CMK (cell line): ENCODE measurements around the gene ERGIC2.
"Not testable (repeated sequence)": the region's sequence is repeated elsewhere in the genome, so short reads cannot be mapped to it uniquely, and the experiment has no call there.

Source experiments
- DNase-seq: peaks from one replicate; pipeline ENCODE4 v3.0.0-alpha.2; 2010; ENCODE audit warnings: low read depth

Gene ERGIC2, protein sequence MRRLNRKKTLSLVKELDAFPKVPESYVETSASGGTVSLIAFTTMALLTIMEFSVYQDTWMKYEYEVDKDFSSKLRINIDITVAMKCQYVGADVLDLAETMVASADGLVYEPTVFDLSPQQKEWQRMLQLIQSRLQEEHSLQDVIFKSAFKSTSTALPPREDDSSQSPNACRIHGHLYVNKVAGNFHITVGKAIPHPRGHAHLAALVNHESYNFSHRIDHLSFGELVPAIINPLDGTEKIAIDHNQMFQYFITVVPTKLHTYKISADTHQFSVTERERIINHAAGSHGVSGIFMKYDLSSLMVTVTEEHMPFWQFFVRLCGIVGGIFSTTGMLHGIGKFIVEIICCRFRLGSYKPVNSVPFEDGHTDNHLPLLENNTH

DNA sequence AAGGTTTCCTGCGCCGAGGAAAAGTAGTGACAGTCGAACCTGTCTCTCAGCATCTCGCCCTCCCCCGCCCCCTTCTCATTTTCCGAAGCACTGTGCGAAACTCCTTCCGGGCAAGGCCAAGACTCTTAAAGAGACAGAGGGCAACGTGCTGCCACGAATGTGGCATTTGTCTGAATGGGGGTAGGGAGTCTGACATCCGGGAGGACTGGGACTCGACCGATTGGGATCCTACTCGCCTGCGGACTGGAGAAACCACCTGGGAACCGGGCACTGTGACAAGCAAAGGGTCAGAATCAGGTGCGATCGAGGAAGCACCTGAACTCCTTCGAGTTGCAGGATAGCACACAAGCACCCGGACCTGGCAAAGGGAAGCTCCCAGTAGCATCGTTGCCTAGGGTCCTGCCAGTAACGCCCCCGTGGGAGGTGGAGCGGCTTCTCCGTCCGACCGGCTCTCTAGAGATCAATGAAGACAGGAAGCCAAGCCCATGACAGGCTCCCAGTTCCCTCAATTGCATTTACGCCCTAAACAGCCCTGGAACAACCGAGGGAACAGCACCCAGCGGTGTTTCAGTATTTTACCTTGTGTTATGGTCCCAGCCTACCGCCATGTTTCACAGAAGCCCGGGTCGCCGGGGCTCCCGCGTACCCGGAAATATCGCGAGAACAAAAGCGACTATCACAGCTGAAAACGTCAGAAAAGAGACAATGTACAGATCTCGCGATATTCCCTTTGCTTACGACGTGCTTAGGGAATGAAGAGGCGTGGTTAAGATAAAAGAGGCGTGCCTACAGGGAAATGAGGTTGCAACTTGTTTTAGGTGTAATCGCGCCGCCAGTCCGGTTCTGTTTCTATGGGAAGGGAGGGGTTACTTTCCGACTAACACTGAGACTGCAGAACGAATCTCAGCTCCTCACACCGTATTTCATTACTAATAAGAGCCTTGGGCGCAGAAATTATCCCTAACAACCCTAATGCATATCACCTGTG lies at the start of gene ERGIC2:
ERGIC2 (minus strand) TSS at position 637 of the 988 bp plus-strand sequence. CDS start 9,539 bp downstream, outside the sequence.
- DNase-seq, result peak; percentile 95

DNA sequence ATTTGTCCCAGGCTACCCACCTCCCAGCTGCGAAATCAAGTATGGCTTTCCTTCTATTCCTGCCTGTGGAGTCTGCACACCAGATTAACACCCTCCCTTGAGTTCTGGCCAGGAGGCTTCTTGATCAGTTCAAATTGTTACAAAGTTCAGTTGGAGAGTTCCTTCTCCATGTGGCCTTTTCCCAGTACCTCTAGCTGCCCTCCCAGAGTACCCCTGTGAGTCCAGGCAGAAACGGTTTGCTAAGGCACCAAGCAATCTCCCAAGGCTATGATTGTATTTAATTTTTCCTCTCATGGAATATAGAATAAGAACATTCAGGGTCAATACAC lies 49.7 kb upstream of the ERGIC2 start:
- no peak for DNase-seq

DNA sequence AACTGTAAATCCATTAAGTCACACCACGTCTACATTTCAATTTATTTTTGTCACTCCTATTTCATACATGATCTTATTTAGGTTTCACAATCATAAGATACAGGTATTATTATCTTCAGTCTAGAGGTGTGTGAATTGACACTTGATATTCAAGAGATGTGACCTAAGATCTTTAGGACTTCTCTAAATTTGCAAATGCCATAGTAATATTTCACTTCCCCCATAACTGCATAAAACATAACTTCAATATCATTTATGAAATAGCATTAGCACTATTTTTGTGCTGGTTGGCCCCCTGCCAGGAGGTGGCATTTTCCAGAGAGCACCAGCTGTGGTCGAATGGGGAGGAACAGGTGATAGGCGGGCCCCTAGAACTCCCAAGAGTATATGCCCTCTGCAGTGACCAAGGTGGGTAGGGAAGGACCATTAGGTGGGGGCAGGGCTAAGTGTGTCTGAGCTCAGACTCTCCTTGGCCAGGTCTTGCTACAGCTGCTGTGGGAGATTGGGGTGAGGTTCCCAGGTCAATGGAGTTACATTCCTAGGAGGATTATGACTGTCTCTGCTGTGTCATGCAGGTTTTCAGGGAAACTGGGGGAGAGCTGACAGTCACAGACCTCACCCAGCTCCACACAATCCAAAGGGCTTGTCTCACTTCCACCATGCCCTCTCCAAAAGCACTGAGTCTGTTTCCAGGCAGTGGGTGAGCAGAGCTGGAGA lies 49.2 kb upstream of the ERGIC2 start:
- no peak for DNase-seq

DNA sequence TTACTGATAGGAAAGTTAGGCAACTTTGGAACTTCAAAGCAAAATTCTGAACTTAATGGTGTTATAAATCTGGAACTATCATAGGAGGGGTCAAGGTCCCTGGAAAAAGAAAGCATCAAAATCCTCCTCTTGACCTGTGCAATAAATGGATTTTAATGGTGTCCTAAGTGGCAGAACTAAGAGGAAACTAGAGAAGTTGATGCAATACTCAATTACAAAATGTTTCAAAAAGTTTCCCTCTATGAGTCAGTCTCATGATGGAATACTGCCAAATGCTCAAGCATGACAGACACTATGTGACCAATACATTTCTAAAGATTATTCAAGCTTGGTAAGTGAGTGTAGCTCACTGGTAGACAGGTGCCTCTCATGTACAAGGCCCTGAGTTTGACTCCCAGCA lies 47.7 kb upstream of the ERGIC2 start:
- DNase-seq, result no peak

DNA sequence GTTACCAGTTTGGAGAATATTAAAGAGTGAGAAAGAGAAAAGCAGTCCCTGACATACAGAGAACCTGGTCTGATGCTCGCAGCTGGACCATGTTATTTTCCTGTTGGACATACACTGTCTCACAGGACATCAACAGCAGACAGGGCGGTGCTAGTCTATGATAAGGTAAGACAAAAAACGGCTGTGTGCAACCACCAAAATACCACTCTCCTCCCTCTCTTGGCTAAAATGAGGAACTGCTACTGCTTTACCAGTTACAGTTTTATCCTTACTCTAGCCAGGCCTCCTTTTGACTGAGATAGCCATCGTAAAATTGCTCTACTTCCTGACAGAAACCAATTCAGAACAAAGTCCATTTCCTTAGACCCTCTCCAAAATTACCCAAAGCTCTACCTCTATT lies 47.0 kb upstream of the ERGIC2 start:
- DNase-seq, result peak; percentile 42

DNA sequence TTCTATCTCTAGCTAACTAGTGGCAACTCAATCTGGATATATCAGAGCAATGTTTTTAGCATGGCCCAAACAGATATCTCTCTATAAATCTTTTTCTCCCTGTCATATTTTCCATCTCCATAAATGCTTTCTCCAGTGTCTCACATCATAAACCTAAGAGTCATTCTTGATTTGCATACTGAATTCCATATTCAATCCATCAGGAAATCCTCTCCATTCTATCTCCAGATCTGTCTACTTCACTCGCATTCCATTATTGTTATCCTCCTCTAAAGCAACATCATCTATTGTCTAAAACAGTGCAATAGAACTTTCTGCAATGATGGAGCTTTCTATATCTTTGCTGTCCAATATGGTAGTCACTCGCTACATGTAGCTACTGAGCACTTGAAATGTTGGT lies 45.5 kb upstream of the ERGIC2 start:
- no peak for DNase-seq

DNA sequence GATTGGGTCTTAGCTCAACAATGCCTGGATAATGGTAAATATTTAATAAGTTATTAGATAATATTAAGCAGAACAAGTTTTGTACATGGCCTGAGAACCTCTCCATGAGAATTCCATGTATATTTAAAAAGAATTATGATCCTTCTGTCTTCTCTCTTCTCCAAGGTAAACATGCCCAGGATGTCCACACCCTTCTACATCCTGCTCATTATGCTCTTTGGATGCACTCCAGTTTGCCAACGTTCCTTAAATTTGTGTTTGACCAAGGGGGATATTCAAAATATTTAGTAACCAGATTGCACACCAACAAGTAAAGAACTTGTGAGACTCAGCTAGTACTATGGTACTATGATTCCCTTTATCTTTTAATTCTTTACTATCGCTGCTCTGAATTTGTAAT lies 44.8 kb upstream of the ERGIC2 start:
- no peak for DNase-seq

DNA sequence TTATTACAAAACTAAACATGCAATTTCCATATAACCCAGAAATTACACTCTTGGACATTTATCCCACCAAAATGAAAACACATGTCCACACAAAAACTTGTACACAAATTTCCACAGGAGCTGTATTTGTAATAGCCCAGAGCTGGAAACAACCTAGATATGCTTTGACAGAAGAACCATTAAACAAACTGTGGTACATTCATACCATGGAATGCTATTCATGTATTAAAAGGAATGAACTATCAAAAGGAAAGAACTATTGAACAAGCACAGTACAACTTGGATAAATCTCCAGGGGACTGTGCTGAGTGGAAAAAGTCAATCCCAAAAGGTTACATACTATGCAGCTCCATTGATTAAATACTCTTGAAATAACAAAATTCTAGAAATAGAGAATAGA lies 35.8 kb upstream of the ERGIC2 start:
- DNase-seq, result no peak

DNA sequence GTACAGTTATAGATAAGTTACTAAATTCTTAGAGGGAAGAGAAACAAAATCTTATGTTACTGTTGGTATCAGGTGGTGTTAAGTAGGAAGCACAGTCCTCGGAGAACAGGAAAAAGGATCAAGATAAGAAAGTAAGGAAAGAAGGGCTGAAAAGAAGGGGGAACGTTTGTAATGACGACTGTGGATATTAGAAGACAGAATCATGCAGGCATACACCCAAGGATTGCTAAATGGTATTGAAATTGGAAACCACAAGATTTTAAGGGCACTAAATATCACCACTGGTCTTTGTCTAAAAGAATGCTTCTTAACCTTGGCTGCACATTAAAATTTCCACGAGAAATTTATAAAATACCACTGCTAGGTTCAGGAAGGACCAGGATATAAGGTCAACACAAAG lies 34.1 kb upstream of the ERGIC2 start:
- DNase-seq, result no peak

DNA sequence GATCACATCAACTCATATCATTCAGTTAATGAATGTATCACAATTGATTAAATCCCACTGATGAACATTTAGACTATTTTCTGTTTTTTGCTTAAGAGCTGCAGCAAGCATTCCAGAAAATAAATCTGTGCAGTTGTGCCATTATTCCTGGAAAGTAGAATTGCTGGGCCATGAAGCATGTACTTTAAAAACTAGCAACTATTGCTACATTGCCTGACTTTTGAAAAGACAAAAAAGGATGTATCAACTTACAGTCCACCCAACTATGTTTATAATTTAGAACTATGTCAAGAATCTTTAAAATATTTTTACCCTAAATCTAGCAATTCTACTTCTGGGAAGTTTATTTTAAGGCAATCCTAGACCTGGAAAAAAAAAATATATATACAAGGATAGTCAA lies 33.4 kb upstream of the ERGIC2 start:
- no peak for DNase-seq

DNA sequence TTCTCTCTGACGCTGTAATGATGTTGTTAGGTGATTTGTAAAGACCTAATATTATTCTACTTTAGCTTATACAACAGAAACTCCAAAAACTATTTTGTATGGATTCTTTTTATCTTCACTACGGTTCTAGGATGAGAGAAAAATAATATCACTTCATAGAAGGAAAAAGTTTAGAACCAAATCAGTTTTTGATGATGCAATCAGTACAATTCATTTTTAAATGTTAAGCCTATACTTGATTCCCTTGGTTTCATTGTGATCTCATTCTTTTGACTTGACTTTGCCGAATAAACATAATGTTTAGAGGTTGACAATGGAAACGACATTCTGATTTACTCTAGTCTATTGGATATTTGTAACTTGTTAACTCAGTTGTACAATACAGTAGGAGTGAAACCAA lies 24.6 kb upstream of the ERGIC2 start:
- DNase-seq, result no peak

DNA sequence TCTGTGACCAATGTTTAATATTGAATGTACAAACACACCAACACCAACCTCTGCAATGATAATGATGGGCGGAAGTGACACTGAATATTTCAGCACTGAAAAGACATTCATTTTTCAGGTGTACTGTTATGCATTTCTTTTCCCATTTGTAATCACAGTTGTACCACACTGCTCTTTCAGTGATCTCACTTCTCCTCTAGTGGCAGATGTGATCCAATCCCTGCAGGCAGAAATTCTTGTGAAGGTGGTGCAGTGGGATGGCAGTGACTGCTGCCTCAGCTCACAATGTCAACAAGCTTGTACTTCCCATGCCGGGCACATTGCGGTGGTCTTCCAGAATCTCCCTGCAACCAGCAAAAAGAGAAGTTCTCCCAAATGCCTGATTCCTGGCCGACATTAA lies 23.0 kb upstream of the ERGIC2 start:
- DNase-seq, result no peak

DNA sequence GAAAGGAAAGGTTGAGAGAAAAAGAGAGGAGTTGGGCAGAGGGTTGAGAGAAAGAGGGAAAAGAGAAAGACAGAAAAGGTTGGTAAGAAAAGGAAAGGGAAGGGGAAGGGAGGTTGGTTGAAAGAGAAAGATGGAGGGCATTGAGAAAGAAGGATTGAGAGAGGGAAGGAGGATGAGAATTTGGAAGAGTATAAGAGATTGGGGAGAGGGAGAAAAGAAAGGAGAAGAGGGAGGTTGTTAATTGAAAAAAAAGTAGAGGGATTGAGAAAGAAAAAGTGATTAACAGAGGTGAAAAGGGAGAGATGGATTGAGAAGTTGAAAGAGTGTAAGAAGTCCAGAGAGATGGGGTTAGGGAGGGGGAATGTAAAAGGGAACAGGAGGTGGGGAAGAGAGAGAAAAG lies 21.5 kb upstream of the ERGIC2 start:
- DNase-seq, result no peak

DNA sequence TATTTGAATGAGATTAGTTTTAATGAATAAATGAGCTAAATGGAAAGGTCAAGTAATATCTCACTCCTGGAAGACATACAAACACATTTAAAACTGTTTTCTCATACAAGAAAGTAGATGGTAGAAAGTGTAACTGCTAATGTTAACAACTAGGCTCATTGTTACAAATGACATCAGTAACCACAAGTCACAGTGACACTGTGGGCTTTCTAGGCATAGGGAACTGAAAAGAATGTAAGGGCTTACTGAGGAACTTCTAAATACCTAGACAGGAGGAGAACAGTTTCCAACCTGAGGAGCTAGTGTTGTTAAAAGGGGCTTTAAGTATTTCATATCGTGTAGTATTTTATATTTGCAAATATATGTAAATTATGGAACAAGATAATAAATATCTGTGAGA lies 17.5 kb upstream of the ERGIC2 start:
- DNase-seq, result no peak

DNA sequence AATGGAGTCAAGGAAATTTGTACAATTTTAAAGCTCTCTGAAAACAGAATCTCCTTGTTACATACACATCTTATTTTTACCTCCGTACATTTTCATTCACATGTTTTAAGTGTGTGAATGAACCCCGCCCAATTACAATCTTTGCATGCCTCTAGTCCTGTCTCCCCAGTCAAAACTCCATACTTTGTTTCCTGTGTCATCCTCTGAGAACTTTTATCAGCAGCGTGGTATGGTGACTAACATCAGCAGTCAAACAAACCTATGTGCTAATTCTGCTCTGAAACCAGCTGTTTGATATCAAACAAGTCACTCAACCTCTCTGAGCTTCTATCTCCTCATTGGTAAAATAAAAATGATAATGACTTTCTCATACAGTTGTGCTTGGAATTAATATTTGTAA lies 15.8 kb upstream of the ERGIC2 start:
- no peak for DNase-seq

DNA sequence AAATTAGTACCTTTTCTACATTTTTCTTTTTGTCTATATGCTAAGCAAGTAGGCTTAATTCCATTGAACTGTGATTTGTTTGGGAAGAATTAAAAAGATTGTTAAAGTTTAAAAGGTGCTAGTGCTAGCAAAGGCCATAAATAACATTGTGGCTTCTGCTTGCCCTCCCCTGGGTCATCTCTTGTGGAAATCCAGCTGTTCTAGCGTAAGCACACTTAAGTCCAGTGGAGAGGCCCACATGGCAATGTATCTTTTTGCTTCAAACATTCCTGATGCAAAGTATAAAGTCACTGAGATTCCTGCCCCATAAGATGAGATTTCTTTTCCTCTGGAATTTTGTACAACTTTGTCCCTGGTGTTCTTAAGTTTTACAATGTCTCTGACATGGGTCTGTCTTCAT lies 14.4 kb upstream of the ERGIC2 start:
- no peak for DNase-seq

DNA sequence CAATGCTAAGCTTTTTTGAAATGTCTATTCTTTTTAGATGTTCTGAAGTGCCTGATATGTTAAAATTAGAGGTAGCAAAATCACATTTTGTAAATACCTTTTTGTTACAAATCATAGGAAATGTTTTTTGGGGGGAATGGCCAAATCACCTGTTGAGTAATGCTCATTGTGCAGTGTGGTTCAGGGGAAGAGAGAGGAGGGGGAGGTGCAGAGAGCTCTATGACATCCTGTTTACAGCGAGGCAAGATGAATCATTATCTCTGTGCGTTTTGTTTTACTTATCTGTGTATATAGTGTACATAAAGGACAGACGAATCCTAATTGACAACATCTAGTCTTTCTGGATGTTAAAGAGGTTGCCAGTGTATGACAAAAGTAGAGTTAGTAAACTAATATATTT lies 9.4 kb upstream of the ERGIC2 start:
- DNase-seq, result not testable (repeated sequence)

DNA sequence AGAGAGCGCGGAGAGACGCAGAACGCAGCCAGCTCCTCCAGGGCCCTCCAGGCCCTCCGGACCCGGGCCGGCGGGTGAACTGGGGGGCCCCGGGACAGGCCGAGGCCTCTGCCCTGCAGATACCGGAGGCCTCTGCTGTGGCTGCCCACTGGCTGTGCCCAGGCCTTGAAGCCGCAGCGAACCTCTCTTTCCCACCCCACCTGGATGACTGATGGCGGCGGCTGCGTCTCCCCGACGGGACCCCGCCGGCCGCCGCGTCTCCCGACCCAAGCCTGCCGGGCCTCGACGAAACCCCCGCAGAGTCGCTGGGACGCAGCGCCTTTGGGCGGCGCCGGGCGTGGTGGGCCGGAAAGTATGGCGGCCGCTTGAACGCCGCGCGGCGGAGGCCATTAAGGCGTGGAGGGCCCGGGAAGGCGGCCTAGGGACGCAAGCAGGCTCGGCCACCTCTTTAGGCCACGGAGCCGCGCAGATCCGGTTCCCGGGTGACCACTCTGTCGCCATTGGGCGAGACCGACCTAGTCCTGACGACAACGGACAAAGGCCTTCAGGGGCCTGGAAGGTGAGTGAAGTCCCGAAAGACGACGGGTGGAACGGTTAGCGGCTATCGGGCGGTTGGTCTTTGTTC lies 8.4 kb upstream of the ERGIC2 start:
- DNase-seq, result no peak

DNA sequence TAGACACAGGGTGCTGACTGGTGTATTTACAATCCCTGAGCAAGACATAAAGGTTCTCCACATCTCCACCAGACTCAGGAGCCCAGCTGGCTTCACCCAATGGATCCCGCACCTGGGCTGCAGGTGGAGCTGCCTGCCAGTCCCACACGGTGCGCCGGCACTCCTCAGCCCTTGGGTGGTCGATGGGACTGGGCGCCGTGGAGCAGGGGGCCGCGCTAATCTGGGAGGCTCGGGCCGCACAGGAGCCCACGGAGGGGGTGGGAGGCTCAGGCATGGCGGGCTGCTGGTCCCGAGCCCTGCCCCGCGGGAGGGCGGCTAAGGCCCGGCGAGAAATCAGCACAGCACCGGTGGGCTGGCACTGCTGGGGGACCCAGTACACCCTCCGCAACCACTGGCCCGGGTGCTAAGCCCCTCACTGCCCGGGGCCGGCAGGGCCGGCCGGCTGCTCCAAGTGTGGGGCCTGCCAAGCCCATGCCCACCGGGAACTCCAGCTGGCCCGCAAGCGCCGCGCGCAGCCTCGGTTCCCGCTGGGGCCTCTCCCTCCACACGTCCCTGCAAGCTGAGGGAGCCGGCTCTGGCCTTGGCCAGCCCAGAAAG lies 5.2 kb upstream of the ERGIC2 start:
- DNase-seq, result not testable (repeated sequence)

DNA sequence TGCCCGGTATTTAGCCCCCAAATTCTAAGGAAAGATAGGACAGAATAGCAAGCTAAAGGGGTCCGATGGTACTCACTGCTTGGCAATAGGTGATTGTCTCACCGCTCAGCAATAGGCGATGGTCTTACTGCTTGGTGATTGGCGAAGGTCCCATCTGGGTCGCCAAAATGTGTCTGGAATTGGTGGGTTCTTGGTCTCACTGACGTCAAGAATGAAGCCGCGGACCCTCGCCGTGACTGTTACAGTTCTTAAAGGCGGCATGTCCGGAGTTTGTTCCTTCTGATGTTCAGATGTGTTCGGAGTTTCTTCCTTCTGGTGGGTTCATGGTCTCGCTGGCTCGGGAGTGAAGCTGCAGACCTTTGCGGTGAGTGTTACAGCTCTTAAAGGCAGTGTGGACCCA lies 4.2 kb upstream of the ERGIC2 start:
- DNase-seq, result not testable (repeated sequence)

DNA sequence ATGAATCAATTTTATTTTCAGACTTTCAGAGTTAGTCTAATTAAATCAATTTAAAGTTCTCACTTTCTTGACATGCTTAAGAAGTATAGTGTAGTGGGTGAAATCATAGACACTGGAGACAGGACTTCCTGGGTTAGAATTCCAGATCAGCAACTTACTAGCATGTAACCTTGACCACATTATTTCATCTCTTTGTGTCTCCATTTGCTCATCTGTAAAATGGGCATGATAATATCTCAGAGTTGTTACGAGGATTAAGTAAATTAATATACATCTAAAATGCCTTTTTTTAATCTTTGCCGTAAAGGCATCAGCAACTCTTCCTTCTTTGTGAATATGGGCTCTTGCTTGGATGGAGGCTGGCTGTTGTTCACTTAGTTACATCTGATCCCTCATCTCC lies 1.3 kb upstream of the ERGIC2 start:
- DNase-seq, result no peak

DNA sequence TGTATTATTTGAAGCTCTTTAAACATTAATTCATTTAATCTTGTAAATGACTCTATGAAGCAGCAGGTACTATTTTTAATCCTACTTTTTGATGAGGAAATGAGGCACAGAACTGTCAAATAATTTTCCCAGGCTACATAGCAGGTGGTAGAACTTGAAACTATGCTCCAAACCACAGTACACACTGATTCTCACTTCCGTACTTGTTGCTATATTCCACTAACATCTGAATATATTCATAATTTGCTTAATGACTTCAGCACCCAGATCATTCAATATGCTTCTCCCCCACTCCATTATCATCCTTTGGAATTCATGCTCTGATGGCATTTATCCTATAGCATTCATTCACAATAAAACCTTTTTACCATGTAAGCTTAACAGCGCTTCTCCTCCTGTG lies 4.9 kb downstream of the ERGIC2 start:
- DNase-seq, result no peak
